NOMO-1 treated with dmso at 0.1 percent for 144 hours (cell line): ENCODE measurements around the gene ESR1.
"Not testable (repeated sequence)": the region's sequence is repeated elsewhere in the genome, so short reads cannot be mapped to it uniquely, and the experiment has no call there.

Source experiments
- DNase-seq: peaks from one replicate; lab custom pipeline; 2025; ENCODE audit not compliant: unreplicated experiment; lab: John Stamatoyannopoulos, UW

Gene ESR1

DNA sequence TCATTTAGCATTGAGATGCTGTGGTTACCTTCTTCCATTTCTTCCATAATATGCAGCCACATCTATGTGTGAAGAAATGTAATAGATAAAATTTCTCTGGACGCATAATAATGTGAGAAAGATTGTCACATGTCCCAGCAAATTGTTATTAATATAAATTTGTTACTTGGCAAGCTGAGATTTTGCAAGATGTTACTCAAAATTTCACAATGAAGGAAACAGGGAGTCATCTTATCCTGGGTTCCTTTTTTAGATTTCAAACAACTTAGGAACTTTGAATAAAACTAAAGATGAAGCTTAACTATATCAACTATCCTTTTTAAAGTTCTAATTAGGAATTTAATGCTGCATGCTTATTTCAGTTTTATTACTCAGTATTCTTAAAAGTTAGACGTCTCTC is 3.6 kb downstream of the ESR1 start:
- no peak for DNase-seq

DNA sequence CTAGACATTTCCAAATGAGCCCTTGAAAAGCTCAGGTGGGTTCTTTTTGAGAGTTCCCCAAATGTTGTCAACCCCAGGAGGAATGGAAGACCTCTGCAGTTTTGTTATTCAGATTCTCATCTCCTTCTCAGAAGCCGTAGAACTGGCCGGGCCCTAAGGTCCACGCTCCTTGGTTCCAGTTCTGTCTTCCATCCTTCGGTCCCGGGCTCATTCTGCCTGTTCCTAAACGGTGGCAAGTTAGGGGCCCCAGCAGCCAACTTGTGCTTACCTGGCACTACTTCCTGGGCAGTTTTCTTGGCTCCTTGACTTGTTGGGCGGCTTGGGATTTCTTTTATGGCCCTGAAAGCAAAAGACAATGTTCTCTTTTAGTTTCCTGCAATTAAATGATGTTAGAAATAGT is 6.4 kb downstream of the ESR1 start:
- no peak for DNase-seq

DNA sequence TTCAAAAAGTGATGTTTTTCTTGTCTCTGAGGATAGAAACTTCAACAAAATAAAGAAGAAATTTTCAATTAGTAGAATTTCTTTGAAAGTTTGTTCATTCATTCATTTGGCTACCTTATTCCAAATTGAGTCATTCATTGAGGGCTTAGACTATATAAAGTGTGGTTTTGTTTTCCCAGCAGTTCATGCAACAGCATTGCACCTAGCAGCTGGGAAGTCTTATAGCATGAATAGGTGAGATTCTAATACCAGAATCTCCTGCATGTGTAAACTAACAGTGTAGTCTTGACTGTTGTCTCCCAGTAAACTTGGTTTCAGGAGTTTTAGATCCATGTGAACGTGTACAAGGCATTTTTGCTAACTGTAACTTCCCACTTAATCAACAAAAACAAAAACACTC is 7.1 kb downstream of the ESR1 start:
- DNase-seq, result no peak

DNA sequence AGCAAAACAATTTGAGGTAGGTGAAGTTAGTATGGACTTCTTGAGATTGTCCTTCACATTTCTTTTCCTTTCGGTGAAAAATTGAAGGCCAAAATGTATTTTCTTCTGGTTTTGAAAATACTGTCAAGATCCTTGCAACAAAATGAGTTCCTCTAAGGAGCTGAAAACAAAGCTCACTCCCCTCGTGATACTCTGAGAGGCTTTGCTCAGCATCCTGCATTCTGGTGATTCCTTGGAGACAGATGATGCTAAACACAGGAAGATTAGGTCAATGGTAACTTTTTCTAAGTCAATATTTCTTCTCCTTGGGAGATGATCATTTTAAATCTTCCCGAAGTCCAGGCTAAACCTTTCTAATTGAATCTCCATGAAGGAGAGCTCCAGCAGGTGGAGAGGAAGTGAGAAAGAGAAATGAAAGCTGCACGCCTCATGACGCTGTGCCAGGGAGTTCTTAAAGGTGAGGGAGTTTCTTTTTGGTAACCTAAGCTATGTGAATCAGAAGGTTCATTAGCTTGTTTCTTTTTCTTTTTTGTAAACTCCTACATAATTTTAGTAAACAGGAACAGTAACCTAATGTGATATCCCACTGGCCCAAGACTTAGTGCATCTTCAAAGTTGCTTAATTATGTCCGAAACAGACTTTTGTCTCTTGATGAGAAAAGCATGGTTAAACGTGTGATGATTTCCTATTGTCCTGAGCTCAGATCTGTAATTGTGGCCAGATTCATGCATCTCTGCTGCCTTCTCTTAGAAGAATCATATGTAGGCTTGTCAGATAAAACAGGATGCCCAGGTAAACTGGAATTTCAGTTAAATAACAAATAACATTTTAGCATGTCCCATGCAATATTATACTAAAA is 15.0 kb downstream of the ESR1 start:
- no peak for DNase-seq

DNA sequence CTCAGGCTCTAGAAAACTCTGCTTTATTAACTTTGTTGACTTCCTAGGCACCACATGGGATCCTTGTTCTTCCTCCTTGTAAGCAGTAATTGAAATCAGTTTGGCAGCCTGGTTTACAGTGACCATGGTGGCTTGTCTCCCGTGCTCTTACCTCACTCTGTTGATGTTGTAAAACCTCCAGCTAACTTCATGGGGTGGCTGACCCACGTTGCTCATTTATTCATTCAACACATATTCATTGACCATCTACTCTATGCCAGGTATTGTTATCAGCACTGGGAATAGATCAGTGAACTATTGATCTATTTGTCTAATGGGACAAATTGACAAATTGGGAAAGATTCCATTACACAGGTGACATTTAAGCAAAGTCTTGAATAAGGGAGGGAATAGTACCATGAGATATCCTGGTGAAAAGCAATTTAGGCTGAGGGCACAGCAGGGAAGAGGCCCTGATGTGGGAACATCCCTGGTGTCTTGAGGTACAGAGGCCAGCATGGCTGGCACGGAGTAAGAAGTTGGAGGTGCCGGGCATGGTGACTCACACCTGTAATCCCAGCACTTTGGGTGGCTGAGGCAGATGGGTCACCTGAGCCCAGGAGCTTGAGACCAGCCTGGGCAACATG is 19.1 kb downstream of the ESR1 start:
- DNase-seq, result no peak

DNA sequence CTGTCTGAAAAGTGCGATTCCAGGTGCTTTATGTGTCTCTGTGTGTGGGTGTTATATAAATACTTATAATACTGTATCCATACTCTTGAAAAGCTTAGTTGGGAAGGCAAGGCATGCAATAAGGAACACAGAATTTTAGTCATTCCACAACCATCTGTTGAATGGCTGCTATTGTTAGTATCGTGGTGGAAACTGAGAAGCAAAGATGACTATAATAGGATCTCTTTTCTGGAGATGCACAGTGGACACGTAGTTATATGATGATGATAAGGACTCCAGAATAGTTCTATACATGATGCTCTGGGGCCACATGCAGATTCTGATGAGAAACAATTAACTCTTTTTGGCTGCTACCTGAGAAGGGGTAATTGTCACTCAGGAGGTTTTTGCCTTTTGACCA is 25.2 kb downstream of the ESR1 start:
- DNase-seq, result no peak

DNA sequence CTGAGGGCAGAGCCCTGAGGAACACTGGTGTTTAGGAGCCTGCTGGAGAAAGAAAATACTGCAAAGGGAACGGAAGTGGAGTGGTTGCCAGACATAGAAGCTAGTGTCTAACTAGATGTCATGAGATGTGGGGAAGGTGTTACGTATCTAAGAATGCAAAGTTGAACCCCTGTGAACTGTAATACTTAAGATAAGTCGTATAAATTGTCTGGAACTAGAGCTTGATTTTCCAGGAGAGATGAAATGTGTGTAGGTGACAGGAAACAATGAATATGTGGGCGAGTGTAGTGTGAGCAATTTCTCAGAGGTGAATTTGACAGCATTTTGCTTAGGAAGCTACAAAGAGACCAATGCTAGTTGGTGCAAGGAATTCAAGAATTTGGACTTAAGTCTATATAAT is 27.9 kb downstream of the ESR1 start:
- DNase-seq, result no peak

DNA sequence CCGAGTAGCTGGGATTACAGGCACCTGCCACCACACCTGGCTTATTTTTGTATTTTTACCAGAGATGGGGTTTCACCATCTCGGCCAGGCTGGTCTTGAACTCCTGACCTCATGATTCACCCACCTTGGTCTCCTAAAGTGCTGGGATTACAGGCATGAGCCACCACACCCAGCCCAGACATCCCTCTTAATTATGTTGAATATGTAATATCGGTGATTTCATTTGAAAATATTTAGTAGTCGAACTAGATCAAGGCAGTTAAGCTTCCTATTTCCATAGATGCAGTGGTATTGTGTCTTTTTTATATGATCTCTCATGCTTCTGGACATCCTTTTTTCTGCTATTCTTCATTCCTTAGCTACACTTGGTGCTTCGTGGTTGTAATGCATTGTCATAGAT is 29.7 kb downstream of the ESR1 start:
- DNase-seq, result no peak

DNA sequence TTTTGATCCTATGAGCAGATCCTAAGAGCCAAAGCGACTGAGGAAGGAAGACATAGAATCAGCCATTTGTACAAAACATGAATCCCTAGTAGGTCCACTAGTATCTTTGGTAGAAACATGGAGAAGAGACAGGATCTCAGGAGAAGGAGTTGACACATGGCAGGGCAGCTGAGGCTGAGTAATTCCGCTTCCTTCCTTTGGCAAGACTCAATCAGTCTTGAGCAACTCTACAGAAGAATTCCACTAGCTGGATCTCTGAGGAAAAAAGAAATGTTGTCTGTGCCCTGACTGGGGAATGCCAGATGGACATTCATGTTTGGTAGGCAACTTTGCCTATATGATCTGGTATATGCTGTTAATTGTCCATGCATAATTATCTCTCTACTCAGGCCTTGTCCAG is 35.3 kb downstream of the ESR1 start:
- DNase-seq, result no peak

DNA sequence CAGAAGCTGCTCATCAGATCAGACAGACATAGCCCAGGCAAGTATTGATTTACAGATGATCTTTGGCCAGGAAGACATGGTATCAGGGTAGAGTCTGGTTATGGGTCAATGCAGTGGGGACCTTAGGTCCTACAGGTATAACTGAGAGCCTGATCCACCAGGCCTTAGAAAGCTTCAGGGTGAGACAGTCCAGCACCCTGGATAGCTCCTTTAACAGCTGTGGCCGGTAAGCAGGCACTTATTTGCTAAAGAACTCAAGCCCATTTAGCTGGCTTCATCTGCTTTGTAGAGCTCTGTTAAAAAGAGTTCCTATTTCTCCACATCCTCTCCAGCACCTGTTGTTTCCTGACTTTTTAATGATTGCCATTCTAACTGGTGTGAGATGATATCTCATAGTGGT is 39.6 kb downstream of the ESR1 start:
- no peak for DNase-seq

DNA sequence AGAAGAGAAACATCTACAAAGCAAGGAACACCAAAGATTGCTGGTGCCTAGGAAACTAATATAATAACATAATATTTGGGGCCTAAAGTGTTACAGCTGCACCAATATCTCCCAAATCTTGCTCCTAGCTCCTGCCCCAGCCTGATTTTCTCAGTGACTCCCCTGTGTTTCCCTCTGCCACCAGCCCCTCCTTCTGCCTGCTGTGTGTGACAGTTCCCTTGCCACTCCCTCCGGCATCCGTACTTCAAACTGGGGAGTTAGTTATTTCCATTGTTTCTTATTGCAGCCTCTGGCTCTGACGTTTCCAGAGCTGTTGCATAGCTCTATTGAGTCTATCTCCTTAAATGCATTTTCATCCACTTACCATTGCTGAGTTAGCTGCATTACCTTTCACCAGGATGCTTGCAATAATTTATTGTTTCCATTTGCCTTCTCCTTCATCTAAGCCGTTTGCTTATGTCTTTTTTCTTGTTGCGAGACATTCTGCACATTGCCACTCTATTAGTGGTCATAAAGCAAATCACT is 43.1 kb downstream of the ESR1 start:
- no peak for DNase-seq

DNA sequence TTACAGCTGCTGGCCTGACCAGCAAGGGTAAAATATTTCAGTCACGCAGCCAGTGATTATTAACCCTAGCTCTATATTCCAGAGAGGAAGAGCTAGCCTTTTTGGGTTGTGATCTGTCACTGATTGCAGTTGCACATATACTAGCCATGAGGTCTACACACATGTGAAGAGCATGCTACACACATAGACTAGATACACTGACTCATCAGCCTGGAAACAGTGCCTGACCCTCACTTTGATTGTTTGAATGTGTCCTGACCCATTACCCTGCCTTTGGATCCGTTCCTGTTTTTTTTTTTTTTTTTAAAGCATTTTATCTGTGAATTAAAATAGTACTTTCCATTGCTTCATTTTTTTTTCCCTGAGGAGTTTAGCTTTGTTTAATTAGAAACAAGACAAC is 50.8 kb downstream of the ESR1 start:
- no peak for DNase-seq

DNA sequence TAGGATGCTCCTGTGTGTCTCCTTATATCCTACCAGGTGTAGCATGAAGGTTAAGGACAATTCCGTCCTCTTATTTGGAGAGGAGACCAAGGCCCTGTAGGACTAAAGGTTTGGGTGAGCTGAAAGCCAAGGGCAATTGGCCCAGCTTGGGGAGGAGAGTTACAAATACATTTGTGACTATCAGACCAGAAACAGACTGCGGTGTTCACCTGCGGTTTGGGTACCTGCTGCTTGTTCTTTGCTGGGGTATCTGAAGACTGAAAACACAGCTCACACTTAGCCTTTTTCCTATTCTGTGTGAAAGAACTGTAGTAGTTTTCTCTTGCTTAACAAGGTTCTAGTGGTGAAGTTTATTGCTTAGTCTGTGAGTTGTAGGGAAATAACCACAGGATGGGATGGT is 55.0 kb downstream of the ESR1 start:
- DNase-seq, result no peak

DNA sequence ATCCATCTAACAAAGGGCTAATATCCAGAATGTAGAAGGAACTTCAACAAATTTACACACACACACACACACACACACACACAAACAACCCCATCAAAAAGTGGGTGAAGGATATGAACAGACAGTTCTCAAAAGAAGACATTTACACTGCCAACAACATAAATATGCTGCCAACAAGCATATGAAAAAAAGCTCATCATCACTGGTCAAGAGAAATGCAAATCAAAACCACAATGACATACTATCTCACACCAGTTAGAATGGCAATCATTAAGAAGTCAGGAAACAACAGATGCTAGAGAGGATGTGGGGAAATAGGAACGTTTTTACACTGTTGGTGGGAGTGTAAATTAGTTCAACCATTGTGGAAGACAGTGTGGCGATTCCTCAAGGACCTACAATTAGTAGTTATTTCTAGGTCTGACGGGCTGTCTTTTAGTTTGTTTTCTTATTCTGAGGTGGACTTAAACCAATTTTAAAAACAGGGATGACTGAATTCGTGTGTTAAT is 59.9 kb downstream of the ESR1 start:
- not testable (repeated sequence) for DNase-seq

DNA sequence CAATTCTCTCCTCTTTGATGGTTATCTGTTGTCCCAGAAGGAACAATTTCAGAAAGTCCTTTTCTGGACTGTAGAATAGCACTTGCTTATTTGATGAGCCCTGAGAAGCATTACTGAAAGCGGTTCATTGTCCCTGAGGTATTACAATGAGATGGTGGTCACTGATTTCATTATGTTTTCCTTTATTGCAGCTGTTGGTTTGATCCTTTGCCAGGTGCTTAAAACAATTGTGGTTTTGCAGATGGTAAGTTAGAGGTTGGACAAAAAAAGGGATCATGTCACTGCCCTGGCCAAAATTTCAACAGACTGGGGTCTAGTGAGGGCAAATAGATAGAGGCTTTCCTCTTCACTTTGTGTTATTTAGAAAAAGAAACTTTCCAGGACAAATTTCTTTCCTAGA is 61.9 kb downstream of the ESR1 start:
- DNase-seq, result no peak

DNA sequence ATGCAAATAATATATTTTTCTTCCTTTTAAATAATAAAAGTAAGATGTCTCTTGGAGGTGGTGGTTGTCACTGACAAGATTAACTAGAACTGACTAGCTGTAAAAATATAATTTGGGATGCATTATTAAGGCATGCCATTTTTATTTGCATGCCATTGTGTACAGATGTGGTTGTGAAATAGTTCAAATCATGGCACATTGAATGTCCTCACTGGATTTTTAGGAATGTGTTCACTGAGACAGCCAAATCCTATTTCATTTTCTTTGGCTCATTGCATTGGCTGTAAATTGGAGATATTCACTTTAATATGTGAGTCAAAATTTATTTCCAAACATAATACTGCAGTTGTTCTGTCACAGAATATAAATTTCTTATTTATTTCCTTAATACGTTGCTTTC is 62.3 kb downstream of the ESR1 start:
- no peak for DNase-seq

DNA sequence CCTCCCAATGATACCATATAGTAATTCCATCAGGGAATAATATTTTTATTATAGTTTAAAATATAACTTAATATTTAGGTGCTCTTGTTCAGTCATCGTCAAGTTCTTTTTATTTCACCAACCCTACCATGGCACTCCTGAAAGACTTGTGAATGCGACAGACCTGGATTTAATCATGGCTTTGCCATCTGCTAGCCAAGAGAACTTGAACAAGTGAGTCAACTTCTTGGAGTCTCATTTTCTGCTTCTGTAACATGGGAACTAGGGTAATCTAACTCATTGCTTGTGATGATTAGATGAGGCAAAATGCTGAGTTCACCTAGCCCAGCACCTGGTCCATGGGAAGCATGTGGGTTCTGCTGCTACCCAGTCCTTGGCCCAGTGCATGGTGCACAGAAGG is 62.9 kb downstream of the ESR1 start:
- no peak for DNase-seq

DNA sequence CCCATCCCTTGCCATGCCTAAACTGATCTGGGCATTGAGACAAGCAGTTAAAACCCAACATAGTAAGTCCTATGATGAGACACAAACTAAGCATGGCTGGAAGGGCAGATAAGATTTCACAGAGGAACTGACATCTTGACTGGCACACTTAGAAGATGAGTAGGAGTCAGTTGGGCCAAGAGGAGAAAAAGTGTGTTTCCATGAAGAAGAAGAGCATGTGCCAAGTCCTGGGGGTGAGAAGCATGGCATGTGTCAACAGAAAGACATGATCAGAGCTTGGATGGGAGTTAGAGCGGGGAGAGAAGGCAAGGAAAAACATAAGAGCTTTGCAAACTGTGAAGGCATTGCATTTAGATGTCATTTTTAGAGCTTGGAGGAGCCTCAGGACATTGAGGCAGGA is 68.0 kb downstream of the ESR1 start:
- no peak for DNase-seq

DNA sequence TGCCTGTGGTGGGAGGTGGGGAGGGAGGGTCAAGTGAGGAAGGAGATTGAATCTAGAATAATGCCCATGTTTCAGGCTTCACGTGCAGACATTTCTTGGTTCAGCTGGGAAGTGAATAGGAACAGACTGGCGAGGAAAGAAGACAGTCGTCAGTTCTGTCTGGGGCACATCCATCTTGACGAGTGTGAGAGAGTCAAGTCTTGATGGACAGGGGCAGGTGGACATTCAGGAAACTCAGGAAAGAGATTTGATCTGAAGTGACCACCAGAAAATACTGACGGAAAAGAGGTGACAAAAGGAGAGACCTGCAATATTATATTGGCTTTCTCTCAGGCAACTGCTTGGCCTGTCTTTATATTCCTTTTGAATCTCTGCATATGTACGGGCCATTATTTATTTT is 68.6 kb downstream of the ESR1 start:
- no peak for DNase-seq

DNA sequence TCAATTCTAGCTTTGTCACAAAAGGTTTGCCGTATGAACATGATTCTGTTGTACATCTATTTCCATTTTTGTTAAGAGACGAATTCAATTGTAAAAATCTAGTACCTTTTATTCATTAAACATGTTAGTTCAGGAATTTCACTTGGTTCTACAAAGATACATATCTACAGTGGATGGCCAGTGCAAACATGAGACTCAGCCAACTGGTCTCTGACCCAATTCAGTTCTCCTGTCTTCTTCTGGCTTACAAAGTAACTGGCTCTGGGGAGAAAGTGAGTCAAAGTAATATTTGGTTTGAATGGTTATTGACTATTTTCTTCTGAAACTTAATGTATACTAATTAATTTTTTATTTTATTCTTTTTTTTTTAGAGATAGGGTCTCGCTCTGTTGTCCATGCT is 70.0 kb downstream of the ESR1 start:
- no peak for DNase-seq

DNA sequence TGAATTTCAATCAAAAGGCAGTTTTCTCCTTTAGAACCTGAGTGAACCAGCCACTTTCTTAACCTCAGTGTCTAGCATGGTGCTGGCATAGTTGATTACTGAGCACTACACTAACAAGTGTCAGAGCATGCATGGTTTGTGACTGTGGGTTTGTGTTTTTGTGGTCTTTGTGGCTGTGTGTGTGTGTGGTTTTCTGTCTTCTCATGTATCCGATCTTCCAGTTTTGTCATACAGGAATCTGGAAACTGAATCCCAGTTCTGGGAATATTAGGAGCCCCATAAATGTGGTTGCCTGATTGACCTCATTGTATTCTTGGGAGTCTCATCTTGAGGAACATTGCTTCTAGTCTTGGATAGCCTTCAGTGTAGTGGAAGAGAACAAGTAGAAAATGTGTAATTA is 73.7 kb downstream of the ESR1 start:
- DNase-seq, result no peak

DNA sequence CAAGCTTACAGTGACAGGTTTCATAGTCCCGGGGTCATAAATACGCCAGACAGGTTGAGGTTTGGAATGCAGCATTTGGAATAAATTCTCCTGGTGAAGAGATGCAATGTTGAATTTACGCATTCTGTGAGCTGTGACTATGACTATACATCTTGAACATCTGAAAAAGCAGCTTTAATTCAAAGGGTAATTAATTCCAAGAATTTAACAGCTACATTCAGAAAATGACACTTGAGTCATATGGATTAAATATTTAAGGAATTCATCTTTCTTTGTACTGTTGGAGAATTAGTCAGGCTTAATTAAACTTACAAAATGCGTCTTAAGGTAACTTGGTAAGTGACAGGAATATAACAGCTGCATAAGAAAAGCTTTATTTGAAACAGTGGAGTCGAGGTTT is 74.7 kb downstream of the ESR1 start:
- DNase-seq, result no peak
